ENCODE measurements around the gene KRTAP10-5.

DNA sequence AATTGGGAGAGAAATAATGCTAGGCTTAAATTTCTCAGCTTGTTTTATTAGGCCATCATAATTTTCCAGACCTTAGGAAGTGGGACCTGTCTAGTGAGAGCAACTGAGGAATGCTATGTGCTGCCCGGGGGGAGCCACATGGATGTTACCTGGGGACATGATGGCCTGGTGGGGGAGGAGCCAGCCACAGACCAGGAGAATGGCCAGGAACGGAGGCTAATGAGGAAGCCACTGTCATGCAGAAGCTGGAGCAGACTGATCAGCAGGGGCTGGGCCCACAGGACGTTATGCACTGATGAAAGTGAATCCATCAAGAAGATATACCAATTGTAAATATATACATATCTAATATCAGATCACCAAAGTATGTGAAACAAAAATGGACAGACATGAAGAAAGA, 35.8 kb downstream of the KRTAP10-5 start:
- TF ChIP-seq ZNF274 (IDR thresholded peaks at IDR 0.05; ENCODE audit: low read depth, low read length) (no peak), YY1 (IDR thresholded peaks at IDR 0.05; ENCODE audit: insufficient read depth, insufficient read length) (no peak), SUZ12 (IDR thresholded peaks at IDR 0.05; ENCODE audit: extremely low read depth, insufficient read depth, insufficient read length) (no peak)
